H1 (cell line): Measurements from ENCODE around the gene FRK. TPM values are rescaled to one million over a fixed set of nuclear protein-coding genes. Genes with fewer than 3 reads are reported as not detected.

ENCODE experiments used
- ASH2L ChIP-seq: fragments of 200-600, 300-600 bp; sonication (generic); IDR thresholded peaks from one replicate; pipeline ENCODE4 v1.7.1; 2017; ENCODE audit warnings: low read length
- CHD7 ChIP-seq: fragments of 300-600 bp; sonication (generic); IDR thresholded peaks from 2 replicates; pipeline ENCODE4 v1.7.1; 2012; ENCODE audit warnings: low read length, moderate library complexity, mild to moderate bottlenecking, inconsistent platforms; ENCODE audit not compliant: insufficient replicate concordance
- polyA plus RNA-seq, 7 experiments: library from polyadenylated mRNA; depleted of rRNA in 3 of 7; stranded (reverse) in 5 of 7; unstranded in 2 of 7; fragments of >200 nt in 5 of 7; fragments of 200-250 nt in 2 of 7; gene quantifications; 1 replicate in 5 of 7; 2 replicates in 1 of 7; 4 replicates in 1 of 7; pipeline versions ENCODE4 v1.2.1 to v1.2.3, GENCODE V29; 2011 to 2013; ENCODE audit warnings: missing spikeins in 2 of 7, mixed read lengths in 2 of 7
- total RNA-seq: library from RNA; stranded (reverse); fragmentation: NEBNext Ultra II Directional; extraction: Animal tissue kit (Norgen Biotek cat#: 25700); gene quantifications from 2 replicates; pipeline ENCODE4 v1.2.1, GENCODE V29; 2021

The FRK gene
- total and polyA plus RNA-seq, 2 of the 8 experiments (the other 6 are each of a cell fraction or from before 2014, with no cell fraction given) = 0.11 to 0.24 TPM

GRCh38 chr6:115969930-115970273 is 90.8 kb downstream of the FRK start (continued):
- TF ChIP-seq CHD7 = no peak
- TF ChIP-seq ASH2L = no peak
- TF ChIP-seq, all 59 proteins: peak for 0
